A673 (cell line): ENCODE results near the gene CDC45. TPM values are rescaled to one million over a fixed set of nuclear protein-coding genes. Genes with fewer than 3 reads are reported as not detected.

Source experiments
- BruUV-seq: library from RNA; stranded (reverse); fragments of 400-500 nt; replicated peaks from 2 replicates; lab custom pipeline; 2021; lab: Mats Ljungman, UMichigan
- CTCF ChIA-PET: fragments of 300-600 bp; sonication (Branson Sonifier 250); formaldehyde crosslinking; loops from one replicate; lab custom pipeline; 2022; ENCODE audit warnings: antibody characterized with exemption; lab: Charles Lee
- POLR2A ChIA-PET: fragments of 300-600 bp; sonication (Branson Sonifier 250); formaldehyde crosslinking; loops from one replicate; lab custom pipeline; 2022; ENCODE audit warnings: antibody characterized with exemption; ENCODE audit not compliant: low non-redundant PET; lab: Charles Lee
- DNase-seq: peaks from one replicate; pipeline ENCODE4 v3.0.0-alpha.2; 2015; ENCODE audit warnings: low spot score
- H3K27ac ChIP-seq: fragments of 200-600 bp; sonication (generic); 2 replicates; pipeline ENCODE4 v1.5.1; 2016; ENCODE audit warnings: mixed run types, low read depth, mild to moderate bottlenecking, mixed read lengths, antibody characterized with exemption, low read length; ENCODE audit not compliant: poor library complexity, severe bottlenecking
- H3K27me3 ChIP-seq: fragments of 200-600 bp; sonication (generic); replicated peaks from 2 replicates; pipeline ENCODE4 v1.6.1; 2017; ENCODE audit warnings: mixed run types, low read depth, mild to moderate bottlenecking, mixed read lengths, antibody characterized with exemption, low read length; ENCODE audit not compliant: insufficient read depth, poor library complexity
- H3K36me3 ChIP-seq: fragments of 200-600 bp; sonication (generic); 2 replicates; pipeline ENCODE4 v1.6.1; 2016; ENCODE audit warnings: mixed run types, mild to moderate bottlenecking, mixed read lengths, antibody characterized with exemption, low read length; ENCODE audit not compliant: insufficient read depth, poor library complexity, severe bottlenecking
- H3K4me1 ChIP-seq: fragments of 200-600 bp; sonication (generic); 2 replicates; pipeline ENCODE4 v1.6.1; 2017; ENCODE audit warnings: mixed run types, mild to moderate bottlenecking, mixed read lengths, antibody characterized with exemption, low read length; ENCODE audit not compliant: insufficient read depth, poor library complexity, severe bottlenecking
- H3K4me3 ChIP-seq: fragments of 200-600 bp; sonication (generic); 2 replicates; pipeline ENCODE4 v1.5.1; 2016; ENCODE audit warnings: low read depth, mixed run types, mild to moderate bottlenecking, mixed read lengths, low read length; ENCODE audit not compliant: poor library complexity, severe bottlenecking
- H3K9me3 ChIP-seq: fragments of 200-600 bp; sonication (generic); 2 replicates; pipeline ENCODE4 v1.6.1; 2016; ENCODE audit warnings: mixed run types, low read depth, mild to moderate bottlenecking, mixed read lengths, antibody characterized with exemption, low read length; ENCODE audit not compliant: poor library complexity, severe bottlenecking
- CTCF ChIP-seq: fragments of 300-800, 200-600 bp; sonication (generic); conservative IDR thresholded peaks from 2 replicates; pipeline ENCODE4 v1.5.1; 2017; ENCODE audit warnings: low read depth, mild to moderate bottlenecking, antibody characterized with exemption, low read length, moderate library complexity, mixed read lengths
- EZH2 ChIP-seq: fragments of 200-600 bp; sonication (generic); IDR thresholded peaks from 2 replicates; pipeline ENCODE4 v1.6.1; 2017; ENCODE audit warnings: borderline replicate concordance, low read depth, mild to moderate bottlenecking, mixed read lengths, antibody characterized with exemption, low read length; ENCODE audit not compliant: poor library complexity, severe bottlenecking
- intact Hi-C: fragments of 100-400 bp; cut with micrococcal nuclease; formaldehyde crosslinking; loops from one replicate; pipeline ENCODE4 v1.10.0; 2022; ENCODE audit not compliant: unreplicated experiment
- total RNA-seq: library from RNA; stranded (reverse); gene quantifications from 2 replicates; pipeline ENCODE4 v1.2.3, GENCODE V29; 2021

Gene CDC45
- total RNA-seq, 1 experiment from 2014 or later, result 79.2 TPM

DNA sequence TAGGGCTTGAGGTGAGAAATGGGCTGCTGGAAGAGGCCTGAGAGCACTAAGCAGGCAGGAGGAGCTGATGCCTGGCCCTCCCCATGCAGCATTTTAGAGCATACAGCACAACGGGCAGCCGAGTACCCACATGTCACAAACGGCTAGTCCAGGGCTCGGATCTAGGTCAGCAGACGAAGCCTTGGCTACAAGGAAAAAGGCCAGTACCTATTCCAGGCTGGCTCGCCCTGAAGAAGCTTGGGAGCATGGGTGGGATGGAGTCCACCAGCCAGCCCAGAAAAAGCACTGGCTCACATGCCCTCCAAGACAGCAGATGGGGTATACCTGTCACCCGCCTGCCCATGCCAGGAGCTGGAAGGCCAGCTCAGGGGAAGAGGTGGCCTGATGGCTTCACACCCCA, 10.3 kb upstream of the CDC45 start:
- intact Hi-C loops, result no loop called here
- Histone ChIP-seq H3K9me3 (no peaks in the 10 kb centered on the region), H3K27me3 (no peaks in the 10 kb centered on the region), H3K36me3 (peaks cover 89% of the 10 kb centered on the region), H3K4me3 (no peak overlapping the region), H3K27ac (no peak overlapping the region), H3K4me1 (no peaks in the 10 kb centered on the region)
- BruUV-seq, result no TSS peak
- no peak for TF ChIP-seq EZH2
- TF ChIP-seq CTCF, result no peak
- no peak for DNase-seq
- POLR2A ChIA-PET, result no interaction called here
- CTCF ChIA-PET, result no interaction called here

DNA sequence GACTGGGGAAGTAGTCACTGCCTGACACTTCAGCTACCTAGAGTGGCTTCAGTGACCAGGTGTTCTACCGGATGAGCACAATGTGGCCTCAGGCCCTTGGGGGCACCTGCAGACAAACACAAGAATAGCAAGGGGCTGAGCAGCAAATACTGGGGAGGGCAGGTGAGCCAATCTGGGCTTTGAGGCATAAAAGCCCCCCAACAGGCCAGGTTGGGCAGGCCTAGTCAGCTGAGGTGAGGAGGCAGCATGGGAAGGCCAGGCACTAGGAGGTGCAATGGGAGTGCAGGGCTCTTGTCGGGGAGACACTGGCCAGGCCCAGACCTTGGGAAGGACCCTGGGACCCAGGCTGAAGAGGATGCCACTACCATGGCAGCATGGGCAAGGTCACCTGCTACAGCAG, 9.7 kb upstream of the CDC45 start:
- H3K4me1 ChIP-seq, result no peaks in the 10 kb centered on the region
- H3K27me3 ChIP-seq, result no peaks in the 10 kb centered on the region
- BruUV-seq, result no TSS peak
- ChIA-PET POLR2A (no interaction called here), CTCF (no interaction called here)
- H3K4me3 ChIP-seq, result no peak overlapping the region
- H3K36me3 ChIP-seq, result peaks cover 88% of the 10 kb centered on the region
- no peak for TF ChIP-seq EZH2
- no peak for TF ChIP-seq CTCF
- H3K9me3 ChIP-seq, result no peaks in the 10 kb centered on the region
- no peak for DNase-seq
- no peak overlapping the region for H3K27ac ChIP-seq
- intact Hi-C loops, result no loop called here

GRCh38 chr22:19471572-19471971, 8.1 kb upstream of the CDC45 start:
- Histone ChIP-seq H3K27ac (no peak overlapping the region), H3K36me3 (peaks cover 72% of the 10 kb centered on the region), H3K9me3 (no peaks in the 10 kb centered on the region), H3K27me3 (no peaks in the 10 kb centered on the region), H3K4me1 (no peaks in the 10 kb centered on the region), H3K4me3 (no peak overlapping the region)
- no peak for TF ChIP-seq CTCF
- TF ChIP-seq EZH2, result no peak
- CTCF ChIA-PET, result no interaction called here
- no peak for DNase-seq
- intact Hi-C loops, result no loop called here
- POLR2A ChIA-PET, result no interaction called here
- BruUV-seq, result no TSS peak
